ENCODE data around the gene TUBB4B.

TUBB4B gene

DNA sequence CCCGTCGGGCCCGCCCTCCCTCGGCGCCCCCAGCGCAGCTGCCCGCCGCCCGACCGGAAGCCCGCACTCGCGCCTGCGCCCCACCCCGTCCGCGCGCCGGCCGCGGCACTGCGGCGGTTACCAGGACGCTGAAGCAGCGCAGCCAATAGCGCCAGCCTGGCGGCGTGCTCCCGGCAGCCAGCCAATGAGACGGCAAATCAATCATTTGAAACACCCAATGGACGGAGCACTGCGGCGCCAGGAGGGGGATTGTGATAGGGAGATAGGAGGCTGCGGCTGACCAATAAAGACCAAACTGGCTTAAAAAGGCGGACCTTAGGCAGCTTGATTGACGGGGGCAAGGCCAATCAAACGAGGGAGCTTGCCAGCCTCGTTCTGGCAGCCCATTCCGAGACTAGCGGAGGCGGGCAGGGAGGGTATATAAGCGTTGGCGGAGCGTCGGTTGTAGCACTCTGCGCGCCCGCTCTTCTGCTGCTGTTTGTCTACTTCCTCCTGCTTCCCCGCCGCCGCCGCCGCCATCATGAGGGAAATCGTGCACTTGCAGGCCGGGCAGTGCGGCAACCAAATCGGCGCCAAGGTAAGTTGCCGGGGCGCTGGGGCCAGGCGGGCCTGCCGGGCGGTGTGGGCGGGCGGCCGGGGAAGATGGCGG, at the start of gene TUBB4B:
TUBB4B (plus strand) TSS at position 447 of the 649 bp plus-strand sequence; CDS start at position 521, 74 bp downstream.
- DNase-seq, result peak; percentile 95 to 97

DNA sequence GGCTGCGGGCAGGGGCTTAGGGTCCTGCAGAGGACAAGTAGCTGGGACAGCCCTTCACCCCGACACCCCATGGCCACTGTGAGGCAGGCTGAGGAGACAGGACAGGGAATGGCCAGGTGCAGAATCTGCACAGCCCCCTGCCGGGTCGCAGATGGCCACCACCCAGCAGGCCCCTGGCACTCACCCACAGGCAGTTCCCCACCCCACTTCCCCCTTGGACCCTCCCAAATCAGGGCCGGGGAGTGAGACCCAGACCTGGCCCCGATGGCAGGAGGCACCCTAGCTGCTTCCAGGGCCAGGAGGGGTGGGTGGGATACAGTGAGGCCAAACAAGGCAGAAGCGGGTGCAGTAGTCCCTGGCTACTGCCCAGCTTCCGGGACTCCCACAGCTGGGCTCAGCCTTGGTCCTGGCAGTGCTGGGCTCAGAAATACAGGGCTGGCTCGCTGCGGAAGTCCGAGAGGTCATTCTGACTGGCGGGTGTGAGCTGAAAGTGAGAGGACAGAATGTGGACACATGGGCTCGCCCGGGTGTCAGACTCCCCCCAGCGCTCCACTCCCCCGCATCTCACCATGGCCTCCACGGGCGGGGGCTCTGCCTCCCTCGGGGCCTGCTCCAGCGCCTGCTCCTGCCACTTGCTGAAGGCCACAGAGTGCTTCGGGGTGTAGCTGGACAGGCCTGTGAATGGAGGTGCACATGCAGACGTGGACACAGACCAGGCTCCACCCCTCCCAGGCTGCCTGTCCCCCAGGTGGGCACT, 49.2 kb upstream of the TUBB4B start:
- DNase-seq, result no peak

DNA sequence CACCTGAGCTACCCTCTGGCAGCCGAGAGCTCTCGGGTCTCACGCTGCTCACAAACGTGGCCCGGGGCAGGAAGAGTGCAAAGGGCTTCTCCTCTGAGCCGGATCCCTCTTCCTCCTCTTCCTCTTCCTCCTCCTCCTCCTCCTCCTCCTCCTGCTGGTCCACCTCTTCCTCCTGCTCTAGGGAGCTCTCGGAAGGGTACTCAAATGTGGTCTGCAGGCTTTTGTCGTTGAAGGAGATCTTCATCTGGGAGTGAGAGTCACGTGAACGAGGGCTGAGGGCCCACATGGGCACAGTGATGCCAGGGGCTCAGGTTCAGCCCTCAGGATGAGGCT, 48.7 kb upstream of the TUBB4B start:
- no peak for DNase-seq

DNA sequence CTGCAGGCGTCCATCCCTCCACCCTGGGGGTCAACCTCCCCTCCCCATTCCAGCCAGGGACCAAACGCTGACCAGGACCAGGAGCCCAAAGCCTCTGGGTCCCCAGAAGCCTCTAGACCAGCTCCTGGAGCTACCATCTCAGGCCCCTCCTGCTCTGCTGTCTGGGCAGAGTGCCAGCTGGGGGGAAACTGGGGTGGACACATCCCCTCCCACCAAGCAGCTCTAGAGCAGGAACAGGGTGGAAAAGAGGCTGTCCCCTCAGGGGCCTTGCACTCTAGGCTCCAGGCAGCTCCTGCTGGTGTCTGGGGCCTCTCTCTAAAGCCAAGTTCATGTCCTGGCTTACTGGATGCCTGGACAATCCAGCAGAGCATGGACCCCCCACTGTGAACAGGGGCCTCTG, 48.2 kb upstream of the TUBB4B start:
- no peak for DNase-seq

DNA sequence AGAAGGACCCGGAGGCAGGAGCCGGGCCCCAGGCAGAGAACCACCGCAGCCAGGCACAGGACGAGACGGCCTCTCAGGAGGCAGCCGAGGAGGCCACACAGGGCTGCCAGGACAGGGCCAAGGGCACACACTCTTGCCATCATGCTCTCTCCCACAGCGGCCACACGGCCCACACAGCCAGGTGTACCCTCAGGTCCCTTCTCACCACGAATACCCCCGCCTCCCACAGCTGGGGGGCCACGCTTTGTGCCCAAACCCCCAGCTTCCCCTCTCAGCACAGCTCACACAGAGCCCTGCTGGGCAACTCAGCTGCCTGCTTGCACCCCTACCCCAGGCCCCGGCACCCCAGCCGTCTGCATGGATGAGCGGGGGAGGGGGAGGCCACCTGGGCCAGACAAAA, 47.3 kb upstream of the TUBB4B start:
- DNase-seq, result no peak

DNA sequence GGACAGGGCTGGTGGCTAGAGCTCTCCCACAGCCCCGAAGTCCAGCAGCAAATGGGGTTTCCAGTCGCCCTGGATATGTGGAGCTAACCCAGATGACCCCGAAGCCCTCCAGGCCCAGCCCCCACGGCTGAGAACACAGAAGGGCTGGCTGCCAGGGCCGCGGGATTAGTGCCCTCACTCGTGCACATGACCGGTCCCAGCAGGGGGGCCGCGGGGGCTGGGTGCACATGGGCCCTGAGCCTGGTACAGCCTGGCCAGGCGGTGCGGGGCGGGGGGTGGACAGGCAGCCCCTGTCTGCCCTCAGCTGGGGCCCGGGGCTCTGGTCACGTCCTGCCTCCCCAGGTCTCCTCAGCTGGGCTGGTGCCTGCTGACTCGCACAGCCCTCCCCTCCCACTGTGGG, 46.7 kb upstream of the TUBB4B start:
- no peak for DNase-seq

DNA sequence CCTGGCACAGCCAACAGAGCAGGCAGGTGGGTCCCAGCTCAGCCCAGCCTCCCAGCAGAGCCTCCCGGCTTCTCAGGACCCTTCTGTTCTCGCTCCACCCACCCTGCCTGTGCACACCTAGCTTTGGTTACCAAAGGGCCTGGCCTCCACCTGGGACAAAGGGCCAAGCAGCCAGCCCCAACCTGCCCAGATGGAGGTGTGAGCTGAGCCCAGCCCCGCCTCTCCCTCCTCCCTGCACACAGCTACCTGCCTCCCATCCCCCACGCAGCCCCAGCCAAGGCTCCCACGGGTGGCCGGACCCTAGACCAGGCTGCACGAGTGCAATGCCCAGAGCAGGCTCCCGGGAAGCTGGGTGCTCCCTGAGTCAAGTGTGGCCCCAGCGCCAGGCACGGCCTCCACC, 46.2 kb upstream of the TUBB4B start:
- no peak for DNase-seq

DNA sequence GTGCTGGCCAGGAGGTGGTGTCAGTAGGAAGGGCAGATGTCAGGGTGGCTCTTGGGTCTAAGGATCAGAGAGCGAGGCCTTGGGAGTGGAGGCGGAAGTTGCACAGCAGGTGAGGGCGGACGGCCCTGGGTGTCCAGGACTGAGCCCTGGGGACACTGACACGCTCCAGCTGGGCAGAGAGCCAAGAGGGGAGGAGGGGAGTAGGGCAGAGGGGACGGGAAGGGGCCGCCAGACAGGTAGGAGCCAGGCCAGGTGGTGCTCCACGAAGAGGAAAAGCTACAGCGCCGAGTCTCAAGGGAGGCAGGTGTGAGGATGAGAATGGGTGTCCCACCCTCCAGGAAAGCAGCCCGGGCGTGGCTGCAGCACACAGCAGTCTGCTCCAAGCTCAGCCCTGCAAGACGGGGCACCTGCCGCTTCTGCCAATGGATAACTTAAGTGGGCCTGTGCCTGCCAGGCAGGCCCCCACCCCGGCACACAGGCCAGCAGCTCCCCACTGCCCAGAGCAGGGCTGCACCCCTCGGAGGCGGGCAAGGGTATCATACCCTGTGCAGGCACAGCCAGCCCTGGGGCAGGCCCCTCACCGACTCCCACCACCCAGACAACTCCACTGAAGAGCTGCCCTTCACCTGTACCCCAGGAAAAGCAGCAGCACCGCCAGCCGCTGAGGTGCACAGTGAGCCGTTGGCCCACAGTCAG, 45.4 kb upstream of the TUBB4B start:
- DNase-seq, result no peak

DNA sequence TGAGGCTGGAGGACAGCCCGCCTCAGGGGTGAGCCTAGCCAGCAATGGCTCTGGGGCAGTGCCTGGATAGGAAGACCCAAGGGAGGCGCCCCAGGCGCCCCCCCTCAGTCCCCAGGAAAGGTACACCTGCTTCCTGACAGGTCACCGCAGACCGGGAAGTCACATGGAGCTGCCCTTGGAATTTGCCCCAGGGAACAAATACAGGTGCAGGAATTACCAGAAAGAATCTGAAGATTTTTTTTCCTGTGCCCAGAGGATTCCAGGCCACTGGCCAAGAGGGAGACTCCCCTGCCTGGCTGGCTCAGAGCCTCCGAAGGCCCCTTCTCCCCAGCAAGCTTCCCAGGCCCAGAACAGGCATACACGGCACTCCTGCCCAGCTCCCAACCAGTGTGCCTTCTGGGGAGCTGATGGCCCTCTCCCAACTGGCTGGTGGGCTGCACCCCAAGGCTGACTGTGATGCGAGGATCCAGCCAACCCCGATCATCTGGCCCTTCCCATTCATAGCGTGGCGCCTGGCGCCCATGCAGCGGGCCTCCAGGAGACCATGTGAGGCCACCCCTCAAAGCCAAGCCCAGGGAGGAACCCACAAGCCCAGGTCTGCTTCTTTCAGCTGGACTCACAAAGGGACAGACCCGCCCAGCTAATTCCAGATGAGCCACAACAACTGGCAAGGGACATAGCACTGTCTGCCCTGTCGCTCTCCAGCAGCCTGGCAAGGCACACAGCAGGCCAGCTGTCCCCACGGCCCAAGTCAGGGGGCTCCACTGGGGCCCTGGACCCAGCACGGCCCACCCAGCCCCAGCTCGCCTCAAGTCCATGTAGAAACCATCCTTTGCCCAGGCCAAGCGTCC, 42.8 kb upstream of the TUBB4B start:
- DNase-seq, result no peak

DNA sequence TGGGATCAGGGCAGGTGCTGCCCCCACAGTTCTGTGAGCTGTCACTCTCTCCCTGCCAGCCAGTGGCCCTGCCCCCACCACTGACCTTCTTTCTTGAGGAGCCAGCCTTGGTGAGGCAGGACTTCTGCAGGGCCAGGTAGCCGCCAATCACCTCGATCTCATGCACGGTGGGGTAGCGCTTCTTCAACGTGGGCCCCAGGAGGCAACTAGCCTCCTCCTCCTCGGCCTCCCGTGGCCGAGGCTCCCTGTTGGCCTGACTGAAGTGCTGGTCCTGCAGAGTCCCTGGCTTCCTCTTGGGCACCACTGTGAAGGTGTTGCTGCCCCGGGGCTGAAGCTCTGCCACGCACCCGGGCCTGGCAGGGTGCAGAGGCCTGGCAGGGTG, 42.2 kb upstream of the TUBB4B start:
- no peak for DNase-seq

DNA sequence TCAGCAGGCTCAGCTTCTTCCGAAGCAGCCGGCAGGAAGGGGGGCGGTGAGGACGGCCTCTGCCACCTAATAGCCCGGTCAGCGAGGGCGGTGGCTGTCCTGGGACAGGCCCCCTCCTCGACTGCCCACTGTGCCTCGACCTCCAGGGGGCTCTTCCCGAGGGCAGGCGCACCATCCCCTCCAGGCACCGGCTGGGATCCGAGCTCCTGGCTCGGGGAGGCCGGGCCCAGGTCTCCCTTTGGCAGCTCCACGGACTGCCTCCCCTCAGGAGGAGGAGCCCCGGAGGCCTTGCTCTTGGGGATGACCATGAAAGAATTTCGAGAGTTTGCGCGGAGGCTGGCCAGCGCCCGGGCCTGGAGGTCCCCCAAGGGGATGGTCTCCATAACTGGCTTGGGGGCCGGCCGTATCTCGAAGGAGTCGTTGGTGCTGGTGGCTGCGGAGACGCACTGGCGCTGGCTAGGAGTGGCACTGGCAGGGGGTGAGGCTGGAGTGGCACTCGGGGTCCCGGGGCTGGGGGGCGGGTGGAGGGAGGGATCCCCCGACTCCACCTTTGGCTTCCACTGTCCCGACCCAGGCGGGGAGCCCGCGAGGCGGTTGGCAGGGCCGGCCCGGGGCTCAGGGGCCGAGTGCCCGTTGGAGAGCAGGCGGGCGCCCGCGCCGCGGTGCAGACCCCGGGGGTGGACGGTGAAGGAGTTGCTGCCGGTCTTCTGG, 41.5 kb upstream of the TUBB4B start:
- DNase-seq, result no peak

DNA sequence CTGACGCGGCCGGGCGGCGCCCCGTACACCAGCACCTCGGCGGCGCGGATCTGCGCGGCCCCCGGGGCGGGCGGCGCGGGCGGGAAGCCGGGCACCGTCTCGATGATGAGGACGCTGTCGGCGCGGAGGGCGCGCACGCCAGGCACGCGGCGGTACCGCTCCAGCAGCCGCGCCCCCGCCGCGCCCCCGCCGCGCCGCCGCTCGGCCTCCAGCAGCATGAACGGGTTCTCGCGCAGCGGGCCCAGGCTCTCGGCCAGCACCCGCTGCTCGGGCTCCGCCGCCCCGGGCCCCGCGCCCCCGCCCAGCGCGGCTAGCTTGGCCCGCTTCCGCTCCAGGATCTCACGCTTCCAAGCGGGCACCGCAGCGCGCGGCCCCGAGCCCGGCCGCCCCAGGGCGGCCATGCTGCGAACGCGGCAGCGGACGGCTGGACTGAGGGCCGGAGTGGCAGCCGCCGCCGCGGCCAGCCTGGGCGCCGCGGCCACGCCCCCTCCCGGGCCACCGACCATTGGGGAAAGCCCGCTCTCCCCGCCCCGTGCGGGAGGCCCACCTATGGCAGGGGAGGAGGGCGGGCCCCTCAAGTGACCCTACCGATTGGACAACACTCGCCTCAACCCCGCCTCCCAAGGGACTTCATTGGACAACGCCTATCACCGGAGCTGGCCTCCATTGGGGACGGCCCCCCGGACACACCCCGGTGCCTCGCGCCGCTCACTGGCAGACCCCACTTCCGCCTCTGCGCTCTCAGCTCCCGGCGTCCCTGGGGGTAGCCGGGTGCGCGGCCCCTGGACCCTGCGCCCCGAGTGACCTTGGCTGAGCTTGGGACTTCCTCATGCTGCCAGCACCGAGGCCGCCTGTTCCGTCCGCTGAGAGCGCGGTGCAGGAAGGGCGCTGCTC, 40.5 kb upstream of the TUBB4B start, which contains the start of gene TPRN:
TPRN (minus strand) TSS at position 431 of the 894 bp plus-strand sequence; CDS start at position 401, 30 bp downstream.
- DNase-seq, result peak; percentile 98 to 99

DNA sequence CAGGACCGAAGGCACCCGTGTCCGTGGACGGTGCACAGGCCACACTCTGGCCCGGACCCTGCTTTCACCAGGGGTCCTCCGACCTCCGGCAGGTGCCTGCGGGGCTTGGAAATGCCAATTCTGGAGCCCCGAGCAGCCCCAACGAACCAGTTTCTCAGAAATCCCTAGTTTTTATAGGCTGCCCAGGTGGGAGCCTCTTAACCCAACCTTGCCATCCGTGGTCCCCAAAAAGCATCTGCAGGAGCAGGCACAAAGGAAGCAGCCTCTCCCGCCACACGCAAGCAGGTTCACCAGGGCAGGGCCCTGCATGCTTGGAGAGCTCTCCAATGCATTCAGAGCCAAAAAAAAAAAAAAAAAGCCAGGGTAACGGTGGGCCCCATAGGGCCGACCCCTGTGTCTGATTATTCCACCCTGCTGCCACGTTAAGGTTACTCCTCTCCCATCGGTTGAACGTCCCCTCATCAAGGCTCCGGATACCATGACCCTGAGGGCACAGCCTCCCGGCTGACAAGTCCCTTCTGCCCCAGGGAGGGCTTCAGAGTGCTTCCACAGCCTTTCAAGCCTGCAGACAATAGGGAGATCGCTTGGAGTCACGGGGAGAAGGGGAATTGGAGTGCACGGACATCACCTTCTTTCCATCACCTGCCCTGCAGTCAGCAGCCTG, 39.8 kb upstream of the TUBB4B start:
- DNase-seq, result no peak

DNA sequence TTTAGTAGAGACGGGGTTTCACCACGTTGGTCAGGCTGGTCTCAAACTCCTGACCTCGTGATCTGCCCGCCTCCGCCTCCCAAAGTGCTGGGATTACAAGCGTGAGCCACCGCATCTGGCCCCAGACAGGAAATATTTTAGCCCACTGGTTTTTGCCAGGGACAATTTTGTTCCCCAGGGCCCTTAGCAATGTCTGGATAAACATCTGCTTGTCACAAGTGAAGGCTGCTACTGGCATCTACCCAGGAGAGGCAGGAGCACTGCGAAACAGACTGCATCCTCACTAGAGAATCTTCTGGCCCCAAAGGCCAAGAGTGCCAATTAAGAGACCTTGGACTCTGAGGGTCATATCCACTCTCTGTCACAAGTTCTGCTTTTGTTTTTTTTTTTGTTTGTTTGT, 38.1 kb upstream of the TUBB4B start:
- no peak for DNase-seq

DNA sequence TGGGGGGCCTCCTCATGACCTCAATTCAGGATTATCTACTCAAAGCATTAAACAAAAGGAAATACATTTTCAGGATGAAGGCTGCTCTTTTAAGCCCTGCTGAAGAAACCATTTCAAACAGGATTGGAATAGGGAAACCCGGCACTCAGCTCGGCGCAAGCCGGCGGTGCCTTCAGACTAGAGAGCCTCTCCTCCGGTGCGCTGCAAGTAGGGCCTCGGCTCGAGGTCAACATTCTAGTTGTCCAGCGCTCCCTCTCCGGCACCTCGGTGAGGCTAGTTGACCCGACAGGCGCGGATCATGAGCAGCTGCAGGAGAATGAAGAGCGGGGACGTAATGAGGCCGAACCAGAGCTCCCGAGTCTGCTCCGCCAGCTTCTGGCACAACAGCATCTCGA, 36.4 kb upstream of the TUBB4B start:
- no peak for DNase-seq

DNA sequence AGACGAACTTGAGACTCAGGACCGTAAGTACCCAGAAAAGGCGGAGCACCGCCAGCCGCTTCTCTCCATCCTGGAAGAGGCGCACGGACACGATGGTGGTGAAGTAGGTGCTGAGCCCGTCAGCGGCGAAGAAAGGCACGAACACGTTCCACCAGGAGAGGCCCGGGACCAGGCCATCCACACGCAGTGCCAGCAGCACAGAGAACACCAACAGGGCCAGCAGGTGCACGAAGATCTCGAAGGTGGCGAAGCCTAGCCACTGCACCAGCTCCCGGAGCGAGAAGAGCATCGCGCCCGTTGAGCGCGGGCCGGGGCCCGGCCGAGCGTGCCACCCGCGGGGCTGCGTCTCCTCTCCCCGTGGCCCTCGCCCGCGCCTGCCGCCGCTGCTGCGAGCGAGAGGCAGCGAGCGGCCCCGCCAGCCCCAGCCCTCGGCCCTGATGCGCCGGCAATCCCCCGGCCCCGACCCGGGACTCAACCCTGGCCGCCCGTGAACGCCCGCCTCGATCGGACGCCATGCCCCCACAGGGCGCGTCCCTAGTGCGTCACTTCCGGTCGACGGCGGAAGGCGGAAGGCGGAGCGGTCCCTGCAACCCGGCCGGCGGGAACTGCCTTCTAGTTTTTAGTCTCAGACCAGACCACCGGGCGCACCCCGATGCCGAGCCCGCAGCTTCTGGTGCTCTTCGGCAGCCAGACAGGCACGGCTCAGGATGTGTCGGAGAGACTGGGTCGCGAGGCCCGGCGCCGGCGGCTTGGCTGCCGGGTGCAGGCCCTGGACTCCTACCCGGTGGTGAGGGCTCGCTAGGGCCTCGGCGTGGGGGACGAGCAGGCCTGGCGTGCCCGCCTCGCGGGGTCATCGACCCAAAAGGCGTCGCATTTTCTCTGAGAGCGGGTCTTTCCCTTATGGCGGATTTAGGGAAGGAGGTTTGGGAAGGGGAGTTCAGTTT, 35.7 kb upstream of the TUBB4B start, which contains the start of the genes NDOR1 and TMEM203:
NDOR1 (plus strand) TSS at position 575 of the 944 bp plus-strand sequence; CDS start at position 653, 78 bp downstream.
TMEM203 (minus strand) TSS at position 523 of the 944 bp plus-strand sequence; CDS start at position 289, 234 bp downstream.
- DNase-seq, result peak; percentile 87 to 88

DNA sequence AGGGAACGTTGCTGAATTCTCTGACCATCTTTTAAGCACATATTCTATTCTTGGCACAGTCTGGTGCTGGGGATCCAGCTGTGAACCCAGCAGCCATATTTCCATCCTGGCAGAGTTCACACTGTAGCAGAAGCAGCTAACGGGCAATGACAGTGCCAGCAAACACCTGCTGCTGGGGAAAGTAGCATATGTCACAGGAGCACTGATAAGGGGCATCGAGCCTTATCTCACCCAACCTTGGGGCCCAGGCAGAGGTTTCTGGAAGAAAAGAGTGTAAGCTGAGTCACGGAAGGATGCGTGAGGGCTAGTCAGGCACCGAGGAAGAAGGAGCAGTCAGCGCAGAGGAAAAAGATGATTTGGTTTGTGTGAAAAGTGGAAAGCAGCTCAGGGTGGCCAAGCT, 34.5 kb upstream of the TUBB4B start:
- no peak for DNase-seq

DNA sequence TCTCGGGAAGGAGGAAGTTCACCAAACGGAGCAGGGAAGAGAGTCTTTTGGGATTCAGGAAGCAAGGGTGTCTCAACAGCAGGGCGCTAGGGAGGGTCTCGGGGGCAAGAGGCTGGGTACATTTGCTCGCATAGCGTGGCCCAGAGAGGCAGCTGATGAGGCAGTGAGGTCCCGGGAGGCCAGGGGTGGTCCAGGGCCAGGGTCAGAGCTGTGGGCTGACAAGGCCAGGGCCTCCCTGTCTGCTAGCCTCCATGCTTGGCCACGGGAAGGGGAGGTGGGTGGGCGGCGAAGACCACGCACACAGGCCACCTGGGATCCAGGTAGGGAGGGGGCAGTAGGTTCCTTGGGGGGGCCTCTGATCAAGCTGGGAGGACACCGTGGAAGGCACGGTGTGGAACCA, 29.6 kb upstream of the TUBB4B start:
- no peak for DNase-seq

DNA sequence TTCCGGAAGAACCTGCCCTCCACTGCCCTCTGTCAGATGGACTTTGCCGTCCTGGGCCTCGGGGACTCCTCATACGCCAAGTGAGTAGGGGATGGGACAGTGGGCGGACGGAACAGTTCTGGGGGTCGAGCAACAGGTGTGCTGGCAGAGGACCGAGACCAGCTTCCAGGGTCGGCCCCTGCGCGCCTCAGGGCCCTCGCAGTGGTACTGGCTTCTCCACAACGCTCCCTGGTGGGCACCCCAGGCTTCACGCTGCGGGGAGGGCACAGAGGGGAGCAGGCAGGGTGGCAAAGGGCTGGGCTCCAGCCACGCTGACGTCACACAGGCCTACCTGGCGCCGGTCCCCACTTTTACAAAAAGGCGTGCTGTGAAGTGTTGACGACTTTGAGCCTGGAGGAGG, 28.6 kb upstream of the TUBB4B start:
- no peak for DNase-seq
